ENCODE results near the gene TP63. TPM values are rescaled to one million over a fixed set of nuclear protein-coding genes. Genes with fewer than 3 reads are reported as not detected.

Gene TP63
- total RNA-seq, 1 donor, result 1.8 TPM

DNA sequence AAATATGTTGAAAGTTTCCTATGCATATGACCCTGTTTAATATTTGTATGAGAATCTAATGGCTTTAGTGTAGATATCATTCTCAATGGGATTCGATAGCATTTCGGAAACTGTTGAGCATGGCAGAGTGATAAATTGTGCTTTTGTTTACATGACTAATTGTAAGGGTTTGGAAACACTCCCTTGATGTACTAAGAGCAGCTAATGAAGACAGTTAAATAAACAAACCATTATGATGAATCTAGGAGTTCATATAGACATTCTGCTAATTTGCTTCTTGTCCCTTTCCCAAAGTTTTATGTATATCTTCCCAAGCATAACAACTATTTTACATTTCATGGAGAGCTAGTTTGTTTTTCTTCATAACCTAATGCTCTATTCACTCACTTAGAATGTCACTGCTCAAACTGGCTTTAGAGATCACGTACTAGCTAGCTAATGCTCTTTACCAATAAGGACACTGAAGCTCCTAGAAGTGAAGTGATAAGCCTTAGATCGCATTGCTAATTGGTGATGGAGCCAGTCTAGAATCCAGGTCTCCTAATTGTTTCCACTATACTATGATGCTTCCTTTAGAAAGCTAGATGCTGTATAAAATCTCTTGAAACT is 140.8 kb downstream of the TP63 start:
- peak overlapping the region; percentile 51 for H3K4me3 ChIP-seq (ENCODE audit: insufficient read depth, low read length)
- H3K9me3 ChIP-seq (ENCODE audit: low read depth, low read length), result no peaks in the 10 kb centered on the region
- DNase-seq (ENCODE audit: insufficient read length, low spot score, missing footprints), result no peak
- H3K36me3 ChIP-seq (ENCODE audit: insufficient read depth, low read length), result no peaks in the 10 kb centered on the region
- H3K4me2 ChIP-seq (ENCODE audit: insufficient read depth, low read length), result peak overlapping the region; percentile 85
- TF ChIP-seq, protein P1, sequence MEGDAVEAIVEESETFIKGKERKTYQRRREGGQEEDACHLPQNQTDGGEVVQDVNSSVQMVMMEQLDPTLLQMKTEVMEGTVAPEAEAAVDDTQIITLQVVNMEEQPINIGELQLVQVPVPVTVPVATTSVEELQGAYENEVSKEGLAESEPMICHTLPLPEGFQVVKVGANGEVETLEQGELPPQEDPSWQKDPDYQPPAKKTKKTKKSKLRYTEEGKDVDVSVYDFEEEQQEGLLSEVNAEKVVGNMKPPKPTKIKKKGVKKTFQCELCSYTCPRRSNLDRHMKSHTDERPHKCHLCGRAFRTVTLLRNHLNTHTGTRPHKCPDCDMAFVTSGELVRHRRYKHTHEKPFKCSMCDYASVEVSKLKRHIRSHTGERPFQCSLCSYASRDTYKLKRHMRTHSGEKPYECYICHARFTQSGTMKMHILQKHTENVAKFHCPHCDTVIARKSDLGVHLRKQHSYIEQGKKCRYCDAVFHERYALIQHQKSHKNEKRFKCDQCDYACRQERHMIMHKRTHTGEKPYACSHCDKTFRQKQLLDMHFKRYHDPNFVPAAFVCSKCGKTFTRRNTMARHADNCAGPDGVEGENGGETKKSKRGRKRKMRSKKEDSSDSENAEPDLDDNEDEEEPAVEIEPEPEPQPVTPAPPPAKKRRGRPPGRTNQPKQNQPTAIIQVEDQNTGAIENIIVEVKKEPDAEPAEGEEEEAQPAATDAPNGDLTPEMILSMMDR (IDR thresholded peaks at IDR 0.05; ENCODE audit: extremely low read depth, low read depth, low read length), result no peak
- no peaks in the 10 kb centered on the region for H3K27me3 ChIP-seq (ENCODE audit: insufficient read depth, low read length)
- H3K79me2 ChIP-seq (ENCODE audit: insufficient read depth, low read length), result no peaks in the 10 kb centered on the region
- peaks cover 21% of the 10 kb centered on the region for H3K4me1 ChIP-seq (ENCODE audit: insufficient read depth, low read length)
- H4K20me1 ChIP-seq (ENCODE audit: insufficient read depth, low read length), result no peaks in the 10 kb centered on the region
- H3K27ac ChIP-seq (ENCODE audit: low read depth, low read length), result peak overlapping the region; percentile 81
- peak overlapping the region; percentile 59 for H2AFZ ChIP-seq (ENCODE audit: low read length)

DNA sequence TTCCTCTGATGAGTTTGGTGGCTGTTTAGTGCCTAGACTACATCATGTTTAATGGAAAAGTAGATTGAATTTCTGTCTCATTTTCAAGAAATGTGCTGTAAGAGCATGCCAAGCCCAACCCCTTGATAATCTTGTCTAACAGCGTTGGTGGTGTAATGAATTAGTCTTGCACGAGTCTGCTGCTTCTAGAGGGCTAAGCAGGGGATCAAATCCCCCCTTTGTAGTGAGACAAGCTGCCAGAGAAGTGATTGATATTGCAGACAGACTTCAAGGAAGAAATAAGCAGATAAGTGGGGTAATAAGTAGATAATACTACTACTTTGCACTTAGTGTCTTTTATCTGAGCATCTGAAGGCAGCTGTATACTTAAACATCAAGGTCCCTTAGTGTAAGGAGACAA is 141.4 kb downstream of the TP63 start:
- Histone ChIP-seq H3K4me3 (ENCODE audit: insufficient read depth, low read length) (peak overlapping the region; percentile 51), H3K79me2 (ENCODE audit: insufficient read depth, low read length) (no peaks in the 10 kb centered on the region), H3K9me3 (ENCODE audit: low read depth, low read length) (no peaks in the 10 kb centered on the region), H3K27ac (ENCODE audit: low read depth, low read length) (peak overlapping the region; percentile 81), H4K20me1 (ENCODE audit: insufficient read depth, low read length) (no peaks in the 10 kb centered on the region), H3K4me1 (ENCODE audit: insufficient read depth, low read length) (peaks cover 21% of the 10 kb centered on the region), H3K4me2 (ENCODE audit: insufficient read depth, low read length) (peak overlapping the region; percentile 85), H3K36me3 (ENCODE audit: insufficient read depth, low read length) (no peaks in the 10 kb centered on the region), H3K27me3 (ENCODE audit: insufficient read depth, low read length) (no peaks in the 10 kb centered on the region), H2AFZ (ENCODE audit: low read length) (peak overlapping the region; percentile 80)
- DNase-seq (ENCODE audit: insufficient read length, low spot score, missing footprints), result peak; percentile 27
- TF ChIP-seq, protein P1 (IDR thresholded peaks at IDR 0.05; ENCODE audit: extremely low read depth, low read depth, low read length), result no peak

DNA sequence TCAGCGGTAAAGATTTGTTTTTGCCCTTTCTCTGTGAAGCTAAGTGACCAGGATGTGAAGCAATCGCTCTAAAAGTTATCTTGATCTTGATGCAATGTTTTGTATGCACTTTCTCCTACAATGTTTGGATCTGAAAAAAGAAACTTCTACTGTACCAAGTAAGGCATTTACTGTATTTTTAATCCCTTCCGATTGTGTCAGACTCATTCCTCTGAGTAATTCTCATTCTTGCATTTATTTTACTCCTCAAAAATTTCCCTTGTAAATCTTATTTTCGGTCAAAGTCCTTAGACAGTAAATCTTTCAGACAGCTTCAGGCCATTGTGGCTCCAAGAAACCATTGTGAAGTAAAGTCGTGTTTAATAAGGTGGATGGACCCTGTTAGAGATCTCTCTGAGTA is 141.9 kb downstream of the TP63 start:
- Histone ChIP-seq H3K27ac (ENCODE audit: low read depth, low read length) (peak overlapping the region; percentile 81), H3K79me2 (ENCODE audit: insufficient read depth, low read length) (no peaks in the 10 kb centered on the region), H2AFZ (ENCODE audit: low read length) (peak overlapping the region; percentile 80), H3K27me3 (ENCODE audit: insufficient read depth, low read length) (no peaks in the 10 kb centered on the region), H3K9me3 (ENCODE audit: low read depth, low read length) (no peaks in the 10 kb centered on the region), H3K4me3 (ENCODE audit: insufficient read depth, low read length) (peak overlapping the region; percentile 51), H3K4me1 (ENCODE audit: insufficient read depth, low read length) (peaks cover 21% of the 10 kb centered on the region), H4K20me1 (ENCODE audit: insufficient read depth, low read length) (no peaks in the 10 kb centered on the region), H3K4me2 (ENCODE audit: insufficient read depth, low read length) (peak overlapping the region; percentile 85), H3K36me3 (ENCODE audit: insufficient read depth, low read length) (no peaks in the 10 kb centered on the region)
- peak; percentile 61 for DNase-seq (ENCODE audit: insufficient read length, low spot score, missing footprints)
- TF ChIP-seq, protein P1 (IDR thresholded peaks at IDR 0.05; ENCODE audit: extremely low read depth, low read depth, low read length), result no peak

DNA sequence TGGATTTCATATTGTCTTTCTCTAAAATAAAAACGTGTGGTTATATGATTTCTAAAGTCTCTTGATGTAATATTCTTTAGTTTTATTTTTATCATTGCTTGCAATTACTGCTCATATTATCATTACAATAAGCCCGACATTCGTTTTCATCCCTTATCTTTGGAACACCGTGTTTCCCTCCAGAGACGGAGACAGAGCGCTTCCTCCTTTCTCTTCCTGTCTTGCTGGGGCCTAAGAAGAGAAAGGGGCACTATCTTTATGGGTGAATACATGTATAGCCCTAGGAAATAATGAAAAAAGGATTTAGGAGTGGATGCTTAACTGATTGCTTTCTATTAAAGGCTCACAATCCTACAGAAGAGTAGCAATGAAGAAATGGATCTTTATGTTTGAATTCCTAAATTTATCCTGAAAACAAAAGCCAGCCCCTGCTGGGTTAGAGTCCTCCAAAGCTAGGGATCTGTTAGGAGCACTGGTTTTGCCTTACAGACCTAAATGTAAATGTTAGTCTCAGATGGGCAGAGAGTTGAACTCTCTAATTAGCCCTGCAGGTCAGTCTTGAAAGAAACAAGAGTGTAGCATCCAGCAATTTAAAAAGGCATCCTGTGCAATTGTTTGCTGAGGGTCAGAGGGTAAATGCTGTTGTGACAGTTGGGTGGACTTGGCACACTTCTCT is 145.1 kb downstream of the TP63 start:
- Histone ChIP-seq H3K27me3 (ENCODE audit: insufficient read depth, low read length) (no peaks in the 10 kb centered on the region), H3K4me2 (ENCODE audit: insufficient read depth, low read length) (no peak overlapping the region), H2AFZ (ENCODE audit: low read length) (peak overlapping the region; percentile 12), H3K4me3 (ENCODE audit: insufficient read depth, low read length) (no peak overlapping the region), H3K79me2 (ENCODE audit: insufficient read depth, low read length) (no peaks in the 10 kb centered on the region), H4K20me1 (ENCODE audit: insufficient read depth, low read length) (no peaks in the 10 kb centered on the region), H3K27ac (ENCODE audit: low read depth, low read length) (no peak overlapping the region), H3K9me3 (ENCODE audit: low read depth, low read length) (no peaks in the 10 kb centered on the region), H3K36me3 (ENCODE audit: insufficient read depth, low read length) (no peaks in the 10 kb centered on the region), H3K4me1 (ENCODE audit: insufficient read depth, low read length) (peaks cover 21% of the 10 kb centered on the region)
- TF ChIP-seq, protein P1 (IDR thresholded peaks at IDR 0.05; ENCODE audit: extremely low read depth, low read depth, low read length), result no peak
- DNase-seq (ENCODE audit: insufficient read length, low spot score, missing footprints), result peak; percentile 22

All from osteoblast (primary cell).